ENCODE results near the gene COMMD3. TPM values are rescaled to one million over a fixed set of nuclear protein-coding genes. Genes with fewer than 3 reads are reported as not detected.

COMMD3 gene
- total RNA-seq, 1 experiment from 2014 or later, result 2.4 TPM

- Histone ChIP-seq H2BK20ac (ENCODE audit: low read depth, low read length, poor library complexity, severe bottlenecking) (no peak overlapping the region), H3K9ac (ENCODE audit: extremely low read depth, insufficient read length, low read length) (no peak overlapping the region), H3K79me2 (ENCODE audit: insufficient read depth, low read length) (no peaks in the 10 kb centered on the region), H2AFZ (ENCODE audit: low read length) (no peak overlapping the region), H3K23me2 (ENCODE audit: insufficient read length, low read depth, low read length, poor library complexity, severe bottlenecking) (peaks cover 6% of the 10 kb centered on the region), H2BK12ac (ENCODE audit: insufficient read length, low read depth, low read length) (no peak overlapping the region), H4K5ac (ENCODE audit: insufficient read length, low read depth, low read length) (no peak overlapping the region), H4K20me1 (ENCODE audit: control insufficient read depth, insufficient read depth, insufficient read length) (no peaks in the 10 kb centered on the region), H2BK15ac (ENCODE audit: low read depth, low read length) (no peak overlapping the region), H3K56ac (ENCODE audit: insufficient read length, low read depth, low read length) (no peak overlapping the region), H3K9me3 (ENCODE audit: control insufficient read depth, low read depth, low read length) (no peaks in the 10 kb centered on the region), H3K79me1 (ENCODE audit: insufficient read depth, low read depth, low read length, poor library complexity, severe bottlenecking) (no peaks in the 10 kb centered on the region), H3K4me2 (ENCODE audit: insufficient read depth, insufficient read length, low read length) (peak overlapping the region; percentile 53), H2AK5ac (ENCODE audit: insufficient read length, low read length) (no peak overlapping the region), H4K8ac (replicated peaks; ENCODE audit: insufficient read length, low read depth, low read length) (no peak overlapping the region), H2BK5ac (ENCODE audit: insufficient read length, low read length) (no peak overlapping the region), H3K27ac (ENCODE audit: insufficient read length, low read depth, low read length) (no peak overlapping the region), H3K27me3 (ENCODE audit: insufficient read depth, low read length) (peaks cover 33% of the 10 kb centered on the region; the same call in 1 of the 2 replicates), H2BK120ac (ENCODE audit: low read depth, low read length, poor library complexity, severe bottlenecking) (no peak overlapping the region), H4K91ac (ENCODE audit: insufficient read length, low read depth, low read length) (no peak overlapping the region), H3T11ph (ENCODE audit: low read length) (no peak overlapping the region), H3K23ac (ENCODE audit: insufficient read length, low read depth, low read length) (no peak overlapping the region), H3K4ac (ENCODE audit: low read depth, low read length) (no peak overlapping the region), H3K18ac (ENCODE audit: insufficient read length, low read depth, low read length) (no peak overlapping the region), H3K14ac (ENCODE audit: insufficient read depth, low read length) (no peak overlapping the region), H3K4me1 (ENCODE audit: insufficient read depth, low read length) (no peaks in the 10 kb centered on the region)
- peaks cover 87% of the 10 kb centered on the region for H3K27me3 Mint-ChIP-seq (ENCODE audit: low read depth)
- H3K27ac Mint-ChIP-seq, result no peak overlapping the region; a peak in 1 of 7 replicates
- WGBS (ENCODE audit: extremely low coverage, insufficient read length, low lambda C conversion rate), result no CpG with 5 or more reads among the region's 53 CpGs
- peaks cover 18 to 36% of the 10 kb centered on the region in 2 experiments for H3K4me1 Mint-ChIP-seq
- H3K9me3 Mint-ChIP-seq, result peaks cover 0 to 3% of the 10 kb centered on the region in 2 experiments; a peak in 3 of 5 replicates
- H3K4me3 Mint-ChIP-seq, result peak overlapping the region; percentile 73 to 84
- H3K36me3 Mint-ChIP-seq (ENCODE audit: insufficient read depth in 1 of 3, low read depth in 3 of 3), result peaks cover 0 to 2% (median 0%) of the 10 kb centered on the region in 3 experiments; a peak in 1 of 7 replicates
- DNase-seq, result no peak
- TF ChIP-seq CTCF (conservative IDR thresholded peaks at IDR 0.05), result no peak
Measured at GRCh38 chr10:22315455-22316285, 518 bp upstream of the COMMD3 start.

Measured in H9 (cell line).